Measurements from ENCODE around the gene HJURP.
"Not testable (repeated sequence)": the region's sequence is repeated elsewhere in the genome, so short reads cannot be mapped to it uniquely, and the experiment has no call there.

Gene HJURP

GRCh38 chr2:233854241-233854981, at the start of gene HJURP:
Gene HJURP (minus strand): TSS chr2:233854535. CDS start chr2:233854500, 35 bp downstream.
- DNase-seq: peak; percentile 89

GRCh38 chr2:233901884-233902283, 47.5 kb upstream of the HJURP start:
- no peak for DNase-seq

- no peak for DNase-seq
Observed at GRCh38 chr2:233901367-233901766, 47.0 kb upstream of the HJURP start.

GRCh38 chr2:233896253-233896652, 41.9 kb upstream of the HJURP start:
- DNase-seq: not testable (repeated sequence)

GRCh38 chr2:233892793-233893192, 38.5 kb upstream of the HJURP start:
- DNase-seq: no peak

GRCh38 chr2:233882353-233882752, 28.0 kb upstream of the HJURP start:
- DNase-seq: no peak

- not testable (repeated sequence) for DNase-seq
Observed at GRCh38 chr2:233872125-233872524, 17.8 kb upstream of the HJURP start.

GRCh38 chr2:233871432-233871831, 17.1 kb upstream of the HJURP start:
- no peak for DNase-seq

GRCh38 chr2:233867993-233868532, 13.7 kb upstream of the HJURP start, which contains the start of gene MSL3B:
Gene MSL3B (minus strand): TSS chr2:233868386.
- peak; percentile 63 for DNase-seq

- DNase-seq: no peak
Observed at GRCh38 chr2:233866479-233866878, 12.1 kb upstream of the HJURP start.

GRCh38 chr2:233865838-233866237, 11.5 kb upstream of the HJURP start:
- DNase-seq: no peak

GRCh38 chr2:233862261-233862768, 8.0 kb upstream of the HJURP start:
- DNase-seq: no peak

- DNase-seq: no peak
Observed at GRCh38 chr2:233858331-233858730, 4.0 kb upstream of the HJURP start.

GRCh38 chr2:233857511-233858141, 3.3 kb upstream of the HJURP start:
- DNase-seq: no peak

- no peak for DNase-seq
Observed at GRCh38 chr2:233856184-233856583, 1.8 kb upstream of the HJURP start.

- DNase-seq: no peak
Observed at GRCh38 chr2:233855345-233855744, 1.0 kb upstream of the HJURP start.

GRCh38 chr2:233853883-233854240, 473 bp downstream of the HJURP start:
- no peak for DNase-seq

- DNase-seq: no peak
Observed at GRCh38 chr2:233853353-233853752, 982 bp downstream of the HJURP start.

- DNase-seq: no peak
Observed at GRCh38 chr2:233852056-233852455, 2.3 kb downstream of the HJURP start.

- DNase-seq: no peak
Observed at GRCh38 chr2:233851169-233851568, 3.2 kb downstream of the HJURP start.

- DNase-seq: no peak
Observed at GRCh38 chr2:233850745-233851144, 3.6 kb downstream of the HJURP start.

- no peak for DNase-seq
Observed at GRCh38 chr2:233849607-233850271, 4.6 kb downstream of the HJURP start.

- DNase-seq: no peak
Observed at GRCh38 chr2:233848276-233848675, 6.1 kb downstream of the HJURP start.

Measured in NCI-H2171 treated with DMSO at 0.1 percent for 48 hours (cell line).